Suprapubic skin (tissue), 4 donors: ENCODE data around the gene ERF. TPM values are rescaled to one million over a fixed set of nuclear protein-coding genes. Genes with fewer than 3 reads are reported as not detected.

ENCODE experiments used
- DNase-seq, 2 donors: peaks; one replicate each; pipeline ENCODE4 v3.0.0-alpha.2; 2019; ENCODE audit warnings: low spot score in 2 of 2
- H3K27ac ChIP-seq: fragments of 200-600 bp; sonication (generic); one replicate; pipeline ENCODE4 v1.5.1; 2019
- H3K27me3 ChIP-seq: fragments of 200-600 bp; sonication (generic); one replicate; pipeline ENCODE4 v1.5.1; 2019
- H3K36me3 ChIP-seq: fragments of 200-600 bp; sonication (generic); one replicate; pipeline ENCODE4 v1.5.1; 2019
- H3K4me1 ChIP-seq: fragments of 200-600 bp; sonication (generic); one replicate; pipeline ENCODE4 v1.5.1; 2019
- H3K4me3 ChIP-seq: fragments of 200-600 bp; sonication (generic); one replicate; pipeline ENCODE4 v1.5.1; 2019; ENCODE audit warnings: mild to moderate bottlenecking
- H3K9me3 ChIP-seq: fragments of 200-600 bp; sonication (generic); one replicate; pipeline ENCODE4 v1.5.1; 2019
- EP300 ChIP-seq: sonication (generic); formaldehyde crosslinking; IDR thresholded peaks from one replicate; pipeline ENCODE4 v1.6.1; 2017; ENCODE audit warnings: antibody characterized with exemption
- POLR2A ChIP-seq, 2 donors: fragments of 450-650 bp; IDR thresholded peaks; one replicate each; pipeline ENCODE4 v1.6.1; 2017; ENCODE audit warnings: antibody characterized with exemption in 2 of 2, mild to moderate bottlenecking in 2 of 2, moderate library complexity in 2 of 2
- POLR2AphosphoS5 ChIP-seq, 3 donors: sonication (generic); formaldehyde crosslinking; IDR thresholded peaks; one replicate each; pipeline ENCODE4 v1.6.1; 2017; ENCODE audit warnings: antibody characterized with exemption in 3 of 3
- WGBS: methylation state at CpG from one replicate; pipeline ENCODE4 v1.1.5; 2018; 5-methylcytosine and 5-hydroxymethylcytosine counted together
- total RNA-seq, 4 donors: library from RNA; depleted of rRNA; stranded (reverse); fragments of >200 nt; gene quantifications; one replicate each; pipeline ENCODE4 v1.1.0, GENCODE V29; 2016
- TF ChIP-seq, protein P1 (sequence below), 2 donors: fragments of 200-600 bp in 1 of 2; fragments of 450-650 bp in 1 of 2; sonication (generic) in 1 of 2; IDR thresholded peaks; one replicate each; pipeline ENCODE4 v1.5.1; 2016 to 2019; ENCODE audit warnings: antibody characterized with exemption in 2 of 2, mild to moderate bottlenecking in 1 of 2, moderate library complexity in 1 of 2

Gene ERF
- total RNA-seq, 4 donors from 2014 or later: 36.8 to 49.5 (median 45.8) TPM

GRCh38 chr19:42276284-42276683, 21.4 kb upstream of the ERF start:
- TF ChIP-seq POLR2A (IDR thresholded peaks at IDR 0.05): no peak
- TF ChIP-seq EP300: no peak
- TF ChIP-seq, protein P1, sequence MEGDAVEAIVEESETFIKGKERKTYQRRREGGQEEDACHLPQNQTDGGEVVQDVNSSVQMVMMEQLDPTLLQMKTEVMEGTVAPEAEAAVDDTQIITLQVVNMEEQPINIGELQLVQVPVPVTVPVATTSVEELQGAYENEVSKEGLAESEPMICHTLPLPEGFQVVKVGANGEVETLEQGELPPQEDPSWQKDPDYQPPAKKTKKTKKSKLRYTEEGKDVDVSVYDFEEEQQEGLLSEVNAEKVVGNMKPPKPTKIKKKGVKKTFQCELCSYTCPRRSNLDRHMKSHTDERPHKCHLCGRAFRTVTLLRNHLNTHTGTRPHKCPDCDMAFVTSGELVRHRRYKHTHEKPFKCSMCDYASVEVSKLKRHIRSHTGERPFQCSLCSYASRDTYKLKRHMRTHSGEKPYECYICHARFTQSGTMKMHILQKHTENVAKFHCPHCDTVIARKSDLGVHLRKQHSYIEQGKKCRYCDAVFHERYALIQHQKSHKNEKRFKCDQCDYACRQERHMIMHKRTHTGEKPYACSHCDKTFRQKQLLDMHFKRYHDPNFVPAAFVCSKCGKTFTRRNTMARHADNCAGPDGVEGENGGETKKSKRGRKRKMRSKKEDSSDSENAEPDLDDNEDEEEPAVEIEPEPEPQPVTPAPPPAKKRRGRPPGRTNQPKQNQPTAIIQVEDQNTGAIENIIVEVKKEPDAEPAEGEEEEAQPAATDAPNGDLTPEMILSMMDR (IDR thresholded peaks at IDR 0.05): no peak
- no peak for TF ChIP-seq POLR2AphosphoS5 (IDR thresholded peaks at IDR 0.05)

DNA sequence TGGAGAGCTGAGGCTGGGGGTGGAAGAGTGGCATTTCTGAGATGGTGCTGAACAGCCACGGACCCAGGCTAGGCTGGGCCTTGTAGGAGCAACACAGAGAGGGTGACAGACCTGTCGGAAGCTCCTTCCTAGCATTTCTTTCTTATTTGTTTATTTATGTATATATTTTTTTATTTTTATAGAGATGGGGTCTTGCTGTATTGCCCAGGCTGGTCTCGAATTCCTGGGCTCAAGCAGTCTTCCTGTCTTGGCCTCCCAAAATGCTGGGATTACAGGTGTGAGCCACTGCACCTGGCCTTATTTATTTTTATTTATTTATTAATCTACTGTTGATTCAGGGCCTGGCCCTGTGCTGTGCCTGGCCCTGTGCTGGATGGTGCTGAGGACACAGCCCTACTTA, 20.6 kb upstream of the ERF start:
- WGBS: 81% methylated on average over 3 of the region's 3 CpGs
- Histone ChIP-seq H3K27ac (no peak overlapping the region), H3K27me3 (no peaks in the 10 kb centered on the region), H3K4me1 (peaks cover 77% of the 10 kb centered on the region), H3K36me3 (peaks cover 29% of the 10 kb centered on the region), H3K4me3 (no peak overlapping the region), H3K9me3 (no peaks in the 10 kb centered on the region)
- DNase-seq: no peak
- TF ChIP-seq, protein P1 (IDR thresholded peaks at IDR 0.05): no peak
- TF ChIP-seq POLR2A (IDR thresholded peaks at IDR 0.05) (no peak), POLR2AphosphoS5 (IDR thresholded peaks at IDR 0.05) (no peak), EP300 (no peak)

More at GRCh38 chr19:42276284-42276683, 21.4 kb upstream of the ERF start:
- Histone ChIP-seq H3K27ac (no peak overlapping the region), H3K27me3 (no peaks in the 10 kb centered on the region), H3K9me3 (no peaks in the 10 kb centered on the region), H3K4me1 (peaks cover 77% of the 10 kb centered on the region), H3K36me3 (peaks cover 29% of the 10 kb centered on the region), H3K4me3 (no peak overlapping the region)
- DNase-seq: no peak
- 49% methylated on average over 3 of the region's 3 CpGs for WGBS

DNA sequence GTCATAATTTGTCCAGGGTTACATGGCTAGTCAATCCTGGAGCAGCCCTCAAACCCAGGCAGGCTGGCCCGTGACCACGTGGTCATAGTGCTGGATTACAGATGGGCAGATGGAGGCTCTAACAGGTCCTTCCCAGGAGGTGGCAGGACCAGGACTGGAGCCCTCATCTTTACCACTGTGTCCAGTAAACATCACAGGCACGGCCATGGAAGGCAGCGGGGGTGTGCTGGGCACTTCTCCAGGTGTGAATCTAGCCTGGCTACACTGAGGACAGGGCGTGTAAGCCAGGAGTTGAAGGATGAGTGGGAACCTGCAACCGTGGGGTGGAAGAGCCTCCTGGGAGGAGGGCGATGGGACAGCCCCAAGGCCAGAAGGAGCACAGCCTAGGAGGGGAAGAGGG, 20.2 kb upstream of the ERF start:
- H3K27me3 ChIP-seq: no peaks in the 10 kb centered on the region
- H3K9me3 ChIP-seq: no peaks in the 10 kb centered on the region
- peaks cover 77% of the 10 kb centered on the region for H3K4me1 ChIP-seq
- WGBS: 60% methylated on average over 7 of the region's 7 CpGs
- TF ChIP-seq POLR2AphosphoS5 (IDR thresholded peaks at IDR 0.05) (no peak), EP300 (no peak), POLR2A (IDR thresholded peaks at IDR 0.05) (no peak)
- TF ChIP-seq, protein P1 (IDR thresholded peaks at IDR 0.05): no peak
- H3K27ac ChIP-seq: no peak overlapping the region
- no peak overlapping the region for H3K4me3 ChIP-seq
- DNase-seq: no peak
- H3K36me3 ChIP-seq: peaks cover 29% of the 10 kb centered on the region

DNA sequence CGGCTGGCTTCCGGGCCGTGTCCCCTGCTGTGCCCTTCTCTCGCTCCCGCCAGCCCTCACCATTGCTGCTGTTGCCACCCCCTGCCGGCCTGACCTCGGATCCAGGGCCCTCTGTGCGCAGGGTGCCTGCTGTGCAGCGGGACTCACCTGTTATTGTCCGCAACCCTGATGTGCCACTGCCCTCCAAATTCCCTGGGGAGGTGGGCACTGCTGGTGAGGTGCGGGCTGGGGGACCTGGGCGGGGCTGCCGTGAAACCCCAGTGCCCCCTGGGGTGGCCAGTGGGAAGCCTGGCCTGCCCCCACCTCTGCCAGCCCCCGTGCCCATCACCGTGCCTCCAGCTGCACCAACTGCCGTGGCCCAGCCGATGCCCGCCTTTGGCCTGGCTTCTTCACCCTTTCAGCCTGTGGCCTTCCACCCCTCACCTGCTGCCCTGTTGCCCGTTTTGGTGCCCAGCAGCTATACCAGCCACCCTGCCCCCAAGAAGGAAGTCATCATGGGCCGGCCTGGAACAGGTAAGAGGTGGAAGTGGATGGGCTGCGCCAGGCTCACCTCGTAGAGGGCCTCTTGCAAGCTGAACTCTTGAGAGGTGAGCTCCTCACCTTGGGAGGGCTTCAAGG, 19.2 kb upstream of the ERF start:
- H3K9me3 ChIP-seq: no peaks in the 10 kb centered on the region
- no peak overlapping the region for H3K27ac ChIP-seq
- no peak overlapping the region for H3K4me3 ChIP-seq
- TF ChIP-seq, protein P1 (IDR thresholded peaks at IDR 0.05): no peak
- no peak for TF ChIP-seq EP300
- TF ChIP-seq POLR2AphosphoS5 (IDR thresholded peaks at IDR 0.05): no peak
- WGBS: 91% methylated on average over 14 of the region's 22 CpGs
- H3K4me1 ChIP-seq: peaks cover 75% of the 10 kb centered on the region
- no peaks in the 10 kb centered on the region for H3K27me3 ChIP-seq
- peak in 1 of 2 donors; percentile 63 for DNase-seq
- peaks cover 29% of the 10 kb centered on the region for H3K36me3 ChIP-seq

GRCh38 chr19:42273407-42274064, 18.6 kb upstream of the ERF start:
- no peak overlapping the region for H3K4me3 ChIP-seq
- no peak overlapping the region for H3K27ac ChIP-seq
- peaks cover 29% of the 10 kb centered on the region for H3K36me3 ChIP-seq
- H3K4me1 ChIP-seq: peaks cover 68% of the 10 kb centered on the region
- WGBS: 91% methylated on average over 41 of the region's 43 CpGs
- no peaks in the 10 kb centered on the region for H3K9me3 ChIP-seq
- H3K27me3 ChIP-seq: no peaks in the 10 kb centered on the region
- TF ChIP-seq EP300: no peak
- DNase-seq: peak in 1 of 2 donors; percentile 62
